HEK293 (cell line): ENCODE measurements around the gene GDA.
A peak's percentile ranks its signal among the peaks of the same experiment; 100 is the strongest.

ENCODE experiments used
- CTCF ChIA-PET: fragments of 350-600 bp; formaldehyde crosslinking; extraction: SDS; loops from one replicate; lab custom pipeline; 2021; ENCODE audit warnings: antibody characterized with exemption; lab: Yijun Ruan, JAX
- POLR2A ChIA-PET: fragments of 300-600 bp; formaldehyde crosslinking; extraction: SDS; loops from one replicate; lab custom pipeline; 2020; ENCODE audit warnings: antibody characterized with exemption, inconsistent platforms; lab: Yijun Ruan, JAX
- H3K27ac ChIP-seq: fragments of 200-500 bp; sonication (Bioruptor generic); 2 replicates; pipeline ENCODE4 v1.5.1; 2014; ENCODE audit warnings: low read depth, low read length, control low read depth, inconsistent platforms; ENCODE audit errors: extremely low read depth
- H3K36me3 ChIP-seq, 2 experiments: fragments of 200-500 bp in 1 of 2; sonication (Bioruptor generic) in 1 of 2; 1 replicate in 1 of 2; 2 replicates in 1 of 2; pipeline ENCODE4 v1.5.1; 2014 to 2017; ENCODE audit warnings: inconsistent platforms in 2 of 2, low read length in 2 of 2; ENCODE audit not compliant: control insufficient read depth in 2 of 2, insufficient read depth in 1 of 2
- H3K4me1 ChIP-seq: fragments of 200-500 bp; sonication (Bioruptor generic); 2 replicates; pipeline ENCODE4 v1.5.1; 2014; ENCODE audit warnings: mild to moderate bottlenecking, low read length, inconsistent platforms; ENCODE audit not compliant: control insufficient read depth, insufficient read depth
- H3K4me3 ChIP-seq: 2 replicates; pipeline ENCODE4 v1.5.1; 2011; ENCODE audit warnings: low read depth, mild to moderate bottlenecking, control low read depth, low read length, moderate library complexity
- H3K9me3 ChIP-seq: fragments of 200-500 bp; sonication (Bioruptor generic); 2 replicates; pipeline ENCODE4 v1.5.1; 2014; ENCODE audit warnings: low read depth, low read length, inconsistent platforms; ENCODE audit not compliant: control insufficient read depth, insufficient read depth
- BCL11B ChIP-seq: fragments of 450-650 bp; formaldehyde crosslinking; IDR thresholded peaks from 2 replicates; pipeline ENCODE4 v1.5.1; 2016; ENCODE audit warnings: low read depth, missing biosample characterization, missing genetic modification characterization
- KLF17 ChIP-seq: fragments of 450-650 bp; formaldehyde crosslinking; IDR thresholded peaks from 2 replicates; pipeline ENCODE4 v1.5.1; 2016; ENCODE audit warnings: missing biosample characterization, missing genetic modification characterization
- KLF8 ChIP-seq: fragments of 450-650 bp; formaldehyde crosslinking; IDR thresholded peaks from 2 replicates; pipeline ENCODE4 v1.5.1; 2016; ENCODE audit warnings: missing biosample characterization, missing genetic modification characterization
- PRDM10 ChIP-seq: fragments of 450-650 bp; formaldehyde crosslinking; IDR thresholded peaks from 2 replicates; pipeline ENCODE4 v1.5.1; 2016; ENCODE audit warnings: missing biosample characterization, missing genetic modification characterization
- ZIC2 ChIP-seq: fragments of 450-650 bp; formaldehyde crosslinking; IDR thresholded peaks from 2 replicates; pipeline ENCODE4 v1.5.1; 2016; ENCODE audit warnings: missing biosample characterization, missing genetic modification characterization
- ZNF132 ChIP-seq: fragments of 450-650 bp; formaldehyde crosslinking; IDR thresholded peaks from 2 replicates; pipeline ENCODE4 v1.5.1; 2017; ENCODE audit warnings: missing biosample characterization, missing genetic modification characterization, borderline replicate concordance
- ZNF138 ChIP-seq: fragments of 450-650 bp; formaldehyde crosslinking; IDR thresholded peaks from 2 replicates; pipeline ENCODE4 v1.5.1; 2016; ENCODE audit warnings: missing biosample characterization, missing genetic modification characterization, borderline replicate concordance
- ZNF18 ChIP-seq: fragments of 450-650 bp; formaldehyde crosslinking; IDR thresholded peaks from 2 replicates; pipeline ENCODE4 v1.5.1; 2016; ENCODE audit warnings: missing biosample characterization, missing genetic modification characterization
- ZNF26 ChIP-seq: fragments of 450-650 bp; formaldehyde crosslinking; IDR thresholded peaks from 2 replicates; pipeline ENCODE4 v1.5.1; 2016; ENCODE audit warnings: missing biosample characterization, missing genetic modification characterization
- ZNF280C ChIP-seq: fragments of 450-650 bp; formaldehyde crosslinking; IDR thresholded peaks from 2 replicates; pipeline ENCODE4 v1.5.1; 2016; ENCODE audit warnings: missing biosample characterization, missing genetic modification characterization
- ZNF302 ChIP-seq: fragments of 450-650 bp; formaldehyde crosslinking; IDR thresholded peaks from 2 replicates; pipeline ENCODE4 v1.5.1; 2016; ENCODE audit warnings: missing biosample characterization, missing genetic modification characterization, low read depth
- ZNF311 ChIP-seq: fragments of 450-650 bp; formaldehyde crosslinking; IDR thresholded peaks from 2 replicates; pipeline ENCODE4 v1.5.1; 2017; ENCODE audit warnings: missing biosample characterization, missing genetic modification characterization, borderline replicate concordance
- ZNF449 ChIP-seq: fragments of 450-650 bp; formaldehyde crosslinking; IDR thresholded peaks from 2 replicates; pipeline ENCODE4 v1.5.1; 2017; ENCODE audit warnings: missing biosample characterization, mild to moderate bottlenecking, missing genetic modification characterization, moderate library complexity
- ZNF513 ChIP-seq: fragments of 450-650 bp; IDR thresholded peaks from 2 replicates; pipeline ENCODE4 v1.5.1; 2018; ENCODE audit warnings: missing biosample characterization, missing genetic modification characterization
- ZNF561 ChIP-seq: fragments of 450-650 bp; IDR thresholded peaks from 2 replicates; pipeline ENCODE4 v1.5.1; 2018; ENCODE audit warnings: missing biosample characterization, missing genetic modification characterization, borderline replicate concordance

GDA gene

GRCh38 chr9:72158680-72159079, 9.4 kb downstream of the GDA start:
- H3K4me1 ChIP-seq = no peaks in the 10 kb centered on the region
- POLR2A ChIA-PET = no interaction called here
- no peak for TF ChIP-seq KLF17 (tag by site-specific recombination)
- TF ChIP-seq ZNF132 (tag by site-specific recombination) = no peak
- peak; percentile 58; the same call in 1 of the 2 replicates for TF ChIP-seq ZNF513 (tag by site-specific recombination)
- TF ChIP-seq, all 188 proteins: peak for 1
- Histone ChIP-seq H3K9me3 (no peaks in the 10 kb centered on the region), H3K27ac (no peak overlapping the region), H3K36me3 (no peaks in the 10 kb centered on the region), H3K4me3 (no peak overlapping the region)
- CTCF ChIA-PET = interaction anchor here (0.6 to 1.2 kb wide), 3 partner anchors 18 to 143 kb away, joined by 3 to 4 read pairs (median 3); no protein-coding TSS in a partner anchor

GRCh38 chr9:72160446-72161123, 11.3 kb downstream of the GDA start:
- no peak for TF ChIP-seq ZNF449 (tag by site-specific recombination)
- no peak for TF ChIP-seq PRDM10
- Histone ChIP-seq H3K9me3 (no peaks in the 10 kb centered on the region), H3K4me1 (no peaks in the 10 kb centered on the region), H3K4me3 (no peak overlapping the region), H3K36me3 (no peaks in the 10 kb centered on the region), H3K27ac (no peak overlapping the region)
- POLR2A ChIA-PET = no interaction called here
- CTCF ChIA-PET = interaction anchor here (0.6 kb wide), 1 partner anchor 216 kb away, joined by 5 read pairs; no protein-coding TSS in a partner anchor

- no peaks in the 10 kb centered on the region for H3K36me3 ChIP-seq
- TF ChIP-seq ZNF138 (tag by site-specific recombination) (no peak), ZIC2 (tag by site-specific recombination) (no peak), ZNF280C (tag by site-specific recombination) (no peak), ZNF18 (tag by site-specific recombination) (no peak), KLF8 (tag by site-specific recombination) (no peak), ZNF311 (no peak), ZNF26 (tag by site-specific recombination) (no peak), BCL11B (no peak), ZNF302 (tag by site-specific recombination) (no peak), ZNF561 (tag by site-specific recombination) (no peak)
- POLR2A ChIA-PET = no interaction called here
- H3K4me1 ChIP-seq = peaks cover 5% of the 10 kb centered on the region
- H3K27ac ChIP-seq = no peak overlapping the region
- CTCF ChIA-PET = interaction anchor here (0.6 kb wide), 1 partner anchor 98 kb away, joined by 3 read pairs; no protein-coding TSS in a partner anchor
- H3K9me3 ChIP-seq = no peaks in the 10 kb centered on the region
- H3K4me3 ChIP-seq = no peak overlapping the region
Observed at GRCh38 chr9:72165326-72165725, 16.1 kb downstream of the GDA start.
